Trophoblast cell (in vitro differentiated cells and primary cell): ENCODE data around the gene MAMDC2.

Experiments used
- DNase-seq, 2 donors: peaks; one replicate each; pipeline ENCODE4 v3.0.0-alpha.2; 2016
- H2AFZ ChIP-seq: 2 replicates; pipeline ENCODE4 v1.6.1; 2013; ENCODE audit warnings: low read length, moderate library complexity, mild to moderate bottlenecking; ENCODE audit not compliant: insufficient read depth, poor library complexity
- H2AK5ac ChIP-seq: 2 replicates; pipeline ENCODE4 v1.6.1; 2013; ENCODE audit warnings: mild to moderate bottlenecking, low read length
- H2BK120ac ChIP-seq: 2 replicates; pipeline ENCODE4 v1.6.1; 2013; ENCODE audit warnings: low read length, mild to moderate bottlenecking, moderate library complexity; ENCODE audit not compliant: insufficient read depth, poor library complexity
- H2BK12ac ChIP-seq: 2 replicates; pipeline ENCODE4 v1.6.1; 2013; ENCODE audit warnings: mild to moderate bottlenecking, low read length, moderate library complexity
- H2BK5ac ChIP-seq: 2 replicates; pipeline ENCODE4 v1.6.1; 2013; ENCODE audit warnings: low read length, low read depth, moderate library complexity, mild to moderate bottlenecking; ENCODE audit not compliant: poor library complexity
- H3K14ac ChIP-seq: 2 replicates; pipeline ENCODE4 v1.6.1; 2013; ENCODE audit warnings: mild to moderate bottlenecking, low read length
- H3K18ac ChIP-seq: 2 replicates; pipeline ENCODE4 v1.6.1; 2013; ENCODE audit warnings: mild to moderate bottlenecking, low read length
- H3K23ac ChIP-seq: 2 replicates; pipeline ENCODE4 v1.6.1; 2013; ENCODE audit warnings: low read length
- H3K27ac ChIP-seq: 2 replicates; pipeline ENCODE4 v1.5.1; 2013; ENCODE audit warnings: low read depth, mild to moderate bottlenecking, inconsistent platforms, low read length, moderate library complexity
- H3K27me3 ChIP-seq: 2 replicates; pipeline ENCODE4 v1.6.1; 2013; ENCODE audit warnings: inconsistent platforms, mild to moderate bottlenecking, low read length, moderate library complexity; ENCODE audit not compliant: insufficient read depth
- H3K36me3 ChIP-seq, 2 experiments: 1 replicate in 1 of 2; 2 replicates in 1 of 2; pipeline ENCODE4 v1.6.1; 2013; ENCODE audit warnings: low read length in 2 of 2, mild to moderate bottlenecking in 2 of 2, moderate library complexity in 1 of 2; ENCODE audit not compliant: insufficient read depth in 2 of 2, control insufficient read depth in 1 of 2
- H3K4ac ChIP-seq: 2 replicates; pipeline ENCODE4 v1.6.1; 2013; ENCODE audit warnings: low read depth, mild to moderate bottlenecking, low read length, moderate library complexity
- H3K4me1 ChIP-seq, 2 experiments: 1 replicate in 1 of 2; 2 replicates in 1 of 2; pipeline ENCODE4 v1.6.1; 2013; ENCODE audit warnings: low read length in 2 of 2, mild to moderate bottlenecking in 2 of 2, moderate library complexity in 1 of 2; ENCODE audit not compliant: insufficient read depth in 2 of 2, control insufficient read depth in 1 of 2
- H3K4me2 ChIP-seq: 2 replicates; pipeline ENCODE4 v1.6.1; 2013; ENCODE audit warnings: inconsistent platforms, mild to moderate bottlenecking, low read length, moderate library complexity
- H3K4me3 ChIP-seq: 2 replicates; pipeline ENCODE4 v1.5.1; 2013; ENCODE audit warnings: mild to moderate bottlenecking, low read depth, low read length, inconsistent platforms
- H3K79me1 ChIP-seq: one replicate; pipeline ENCODE4 v1.6.1; 2013; ENCODE audit warnings: low read length
- H3K79me2 ChIP-seq: 2 replicates; pipeline ENCODE4 v1.6.1; 2013; ENCODE audit warnings: low read length, mild to moderate bottlenecking; ENCODE audit not compliant: control insufficient read depth, insufficient read depth, poor library complexity
- H3K9ac ChIP-seq: 2 replicates; pipeline ENCODE4 v1.6.1; 2013; ENCODE audit warnings: mild to moderate bottlenecking, low read length
- H3K9me3 ChIP-seq: 2 replicates; pipeline ENCODE4 v1.6.1; 2013; ENCODE audit warnings: low read depth, mild to moderate bottlenecking, control low read depth, inconsistent platforms, low read length; ENCODE audit not compliant: insufficient read depth
- H4K12ac ChIP-seq: 2 replicates; pipeline ENCODE4 v1.6.1; 2013; ENCODE audit warnings: low read depth, mild to moderate bottlenecking, low read length, moderate library complexity
- H4K8ac ChIP-seq: 2 replicates; pipeline ENCODE4 v1.6.1; 2013; ENCODE audit warnings: low read depth, mild to moderate bottlenecking, low read length, moderate library complexity
- H4K91ac ChIP-seq: one replicate; pipeline ENCODE4 v1.6.1; 2013; ENCODE audit warnings: low read depth, mild to moderate bottlenecking, low read length, moderate library complexity
- WGBS: extraction: QIAGEN DNeasy Blood & Tissue Kit; methylation state at CpG from one replicate; pipeline ENCODE4 v1.1.7; 2013; ENCODE audit warnings: missing lambda C conversion rate; ENCODE audit not compliant: insufficient read length, insufficient coverage; ENCODE audit errors: extremely low coverage; 5-methylcytosine and 5-hydroxymethylcytosine counted together

The MAMDC2 gene

DNA sequence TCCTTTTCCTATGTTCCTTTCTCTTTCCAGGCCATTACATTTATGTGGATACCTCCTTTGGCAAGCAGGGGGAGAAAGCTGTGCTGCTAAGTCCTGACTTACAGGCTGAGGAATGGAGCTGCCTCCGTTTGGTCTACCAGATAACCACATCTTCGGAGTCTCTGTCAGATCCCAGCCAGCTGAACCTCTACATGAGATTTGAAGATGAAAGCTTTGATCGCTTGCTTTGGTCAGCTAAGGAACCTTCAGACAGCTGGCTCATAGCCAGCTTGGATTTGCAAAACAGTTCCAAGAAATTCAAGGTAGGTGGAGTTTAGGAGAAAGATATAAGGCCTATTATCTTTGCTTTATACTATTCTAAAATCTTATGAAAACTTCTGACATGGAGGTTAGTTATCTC is 64.5 kb downstream of the MAMDC2 start:
- H3K36me3 ChIP-seq = no peaks in the 10 kb centered on the region
- no peak overlapping the region for H3K27ac ChIP-seq
- H4K8ac ChIP-seq = no peak overlapping the region
- H3K23ac ChIP-seq = no peak overlapping the region
- H2BK12ac ChIP-seq = no peak overlapping the region
- H3K4me1 ChIP-seq = peaks cover 0 to 3% of the 10 kb centered on the region in 2 experiments
- WGBS = no CpG with 5 or more reads among the region's 3 CpGs
- no peak overlapping the region for H3K4me3 ChIP-seq
- no peak overlapping the region for H3K4ac ChIP-seq
- H4K91ac ChIP-seq = no peak overlapping the region
- no peak overlapping the region for H3K9ac ChIP-seq
- H3K79me2 ChIP-seq = no peaks in the 10 kb centered on the region
- no peak overlapping the region for H2BK5ac ChIP-seq
- H3K79me1 ChIP-seq = no peaks in the 10 kb centered on the region
- no peak overlapping the region for H3K18ac ChIP-seq
- H4K12ac ChIP-seq = no peak overlapping the region
- no peak overlapping the region for H3K4me2 ChIP-seq
- no peak overlapping the region for H2BK120ac ChIP-seq
- no peak overlapping the region for H3K14ac ChIP-seq
- H2AK5ac ChIP-seq = no peak overlapping the region
- no peaks in the 10 kb centered on the region for H3K9me3 ChIP-seq
- no peak for DNase-seq
- no peaks in the 10 kb centered on the region for H3K27me3 ChIP-seq
- no peak overlapping the region for H2AFZ ChIP-seq

GRCh38 chr9:70110194-70111041 is 66.8 kb downstream of the MAMDC2 start:
- no peak overlapping the region for H3K23ac ChIP-seq
- H3K27me3 ChIP-seq = no peaks in the 10 kb centered on the region
- peaks cover 0 to 3% of the 10 kb centered on the region in 2 experiments for H3K4me1 ChIP-seq

GRCh38 chr9:70111042-70111602 is 67.5 kb downstream of the MAMDC2 start:
- H4K91ac ChIP-seq = no peak overlapping the region
- H2BK5ac ChIP-seq = no peak overlapping the region
- H3K18ac ChIP-seq = no peak overlapping the region
- peak; percentile 82 to 93 for DNase-seq
- H3K14ac ChIP-seq = no peak overlapping the region
- WGBS = no CpG with 5 or more reads among the region's 4 CpGs
- no peak overlapping the region for H3K4ac ChIP-seq
- H4K12ac ChIP-seq = no peak overlapping the region
- no peak overlapping the region for H3K4me2 ChIP-seq
- H3K4me1 ChIP-seq = peaks cover 0 to 3% of the 10 kb centered on the region in 2 experiments
- H3K79me2 ChIP-seq = no peaks in the 10 kb centered on the region
- no peak overlapping the region for H3K4me3 ChIP-seq
- H3K9ac ChIP-seq = no peak overlapping the region
- no peaks in the 10 kb centered on the region for H3K79me1 ChIP-seq
- H2BK120ac ChIP-seq = no peak overlapping the region
- H3K9me3 ChIP-seq = no peaks in the 10 kb centered on the region
- no peak overlapping the region for H3K23ac ChIP-seq
- no peak overlapping the region for H2AK5ac ChIP-seq
- no peak overlapping the region for H2AFZ ChIP-seq
- no peak overlapping the region for H2BK12ac ChIP-seq
- H3K27me3 ChIP-seq = no peaks in the 10 kb centered on the region
- H4K8ac ChIP-seq = no peak overlapping the region
- H3K36me3 ChIP-seq = no peaks in the 10 kb centered on the region
- no peak overlapping the region for H3K27ac ChIP-seq

More at GRCh38 chr9:70110194-70111041, 66.8 kb downstream of the MAMDC2 start:
- no peak overlapping the region for H3K14ac ChIP-seq
- H2AFZ ChIP-seq = no peak overlapping the region
- H3K79me1 ChIP-seq = no peaks in the 10 kb centered on the region
- H3K4ac ChIP-seq = no peak overlapping the region
- no peak overlapping the region for H2AK5ac ChIP-seq
- no peak overlapping the region for H3K4me3 ChIP-seq
- H2BK12ac ChIP-seq = no peak overlapping the region
- H3K36me3 ChIP-seq = no peaks in the 10 kb centered on the region
- no peak for DNase-seq
- no peak overlapping the region for H4K8ac ChIP-seq
- H3K4me2 ChIP-seq = no peak overlapping the region
- no peak overlapping the region for H4K12ac ChIP-seq
- H3K9ac ChIP-seq = no peak overlapping the region
- no peaks in the 10 kb centered on the region for H3K79me2 ChIP-seq
- no peak overlapping the region for H3K18ac ChIP-seq
- no CpG with 5 or more reads among the region's 6 CpGs for WGBS
- no peak overlapping the region for H4K91ac ChIP-seq
- no peak overlapping the region for H3K27ac ChIP-seq
- no peak overlapping the region for H2BK5ac ChIP-seq
- H2BK120ac ChIP-seq = no peak overlapping the region
- H3K9me3 ChIP-seq = no peaks in the 10 kb centered on the region

DNA sequence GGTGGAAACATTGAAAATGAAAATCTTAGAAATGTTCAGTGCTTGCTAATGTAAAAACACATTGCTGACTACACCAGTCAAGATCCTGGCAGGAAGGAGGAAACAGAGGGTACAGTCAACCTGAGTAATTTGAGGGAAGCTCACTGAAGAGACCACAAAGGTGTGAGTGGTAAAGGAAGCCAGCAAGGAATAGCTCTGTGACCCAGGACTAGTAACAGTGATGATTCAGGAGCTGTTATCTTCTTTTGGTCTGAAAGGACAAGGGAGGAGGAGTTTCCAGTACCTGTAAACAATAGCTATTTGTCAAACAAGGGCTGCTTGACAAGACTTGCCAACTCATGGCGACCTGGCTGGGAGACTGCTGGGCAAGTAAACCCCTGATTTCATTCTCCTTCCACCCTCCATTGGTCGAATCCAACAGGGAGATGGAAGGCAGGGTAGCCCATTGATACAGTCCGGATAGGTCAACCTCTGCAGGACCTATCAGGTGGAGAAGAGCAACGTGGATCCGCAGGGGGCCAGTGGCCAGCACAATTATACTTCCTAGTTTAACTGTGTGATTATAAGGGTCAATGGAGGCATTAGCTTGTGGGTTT is 68.1 kb downstream of the MAMDC2 start:
- Histone ChIP-seq H3K4me3 (no peak overlapping the region), H3K14ac (no peak overlapping the region), H2BK5ac (no peak overlapping the region), H4K91ac (no peak overlapping the region), H3K4me1 (peaks cover 0 to 3% of the 10 kb centered on the region in 2 experiments), H3K4me2 (no peak overlapping the region), H4K12ac (no peak overlapping the region), H3K9me3 (no peaks in the 10 kb centered on the region), H3K27me3 (no peaks in the 10 kb centered on the region), H4K8ac (no peak overlapping the region), H3K27ac (no peak overlapping the region), H3K9ac (no peak overlapping the region), H2BK12ac (no peak overlapping the region), H3K79me2 (no peaks in the 10 kb centered on the region), H2AK5ac (no peak overlapping the region), H3K18ac (no peak overlapping the region), H3K23ac (no peak overlapping the region), H3K4ac (no peak overlapping the region), H2BK120ac (no peak overlapping the region), H3K36me3 (no peaks in the 10 kb centered on the region), H3K79me1 (no peaks in the 10 kb centered on the region), H2AFZ (no peak overlapping the region)
- DNase-seq = no peak
- no CpG with 5 or more reads among the region's 5 CpGs for WGBS
